ENCODE results near the gene RPRD1B. TPM values are rescaled to one million over a fixed set of nuclear protein-coding genes. Genes with fewer than 3 reads are reported as not detected.
A peak's percentile ranks its signal among the peaks of the same experiment; 100 is the strongest.

RPRD1B gene
- total and polyA plus RNA-seq, 2 of the 13 experiments (the other 11 are each of a cell fraction or from before 2014, with no cell fraction given) = 31.1 to 41.5 TPM

DNA sequence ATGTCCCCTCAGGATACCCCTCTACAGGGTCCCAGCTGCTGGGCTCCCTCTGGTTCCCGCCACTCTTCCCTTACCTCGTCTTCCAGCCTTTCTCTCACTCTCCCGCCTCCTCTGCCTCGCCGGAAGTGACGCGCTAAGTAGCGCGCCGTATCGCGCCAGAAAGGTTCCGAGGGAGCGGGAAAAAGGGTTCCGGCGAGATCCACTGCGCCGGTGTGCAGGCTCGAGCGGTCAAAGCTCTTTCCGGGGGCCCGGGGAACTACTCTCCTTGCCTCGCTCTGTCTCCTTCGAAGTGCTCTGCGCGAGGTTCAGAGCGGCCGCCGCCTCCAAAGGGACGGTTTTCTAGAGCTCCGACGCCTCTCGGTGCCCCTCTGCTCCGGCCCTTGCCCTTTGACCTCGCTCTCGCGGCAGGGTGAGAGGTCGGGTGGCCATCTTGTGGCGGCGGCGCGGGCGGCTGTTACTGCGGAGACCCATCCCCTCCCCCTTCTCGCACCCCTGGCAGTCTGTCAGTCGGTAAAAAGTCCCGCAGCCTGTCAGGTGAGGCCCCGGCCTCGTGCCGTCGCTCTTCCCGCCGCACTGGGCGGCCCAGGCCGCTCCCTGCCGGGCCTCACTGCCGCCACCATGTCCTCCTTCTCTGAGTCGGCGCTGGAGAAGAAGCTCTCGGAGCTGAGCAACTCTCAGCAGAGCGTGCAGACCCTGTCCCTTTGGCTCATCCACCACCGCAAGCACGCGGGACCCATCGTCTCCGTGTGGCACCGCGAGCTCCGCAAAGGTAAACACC, at the start of gene RPRD1B, which contains the start of gene TTI1 (continued):
- TF ChIP-seq, protein P1, sequence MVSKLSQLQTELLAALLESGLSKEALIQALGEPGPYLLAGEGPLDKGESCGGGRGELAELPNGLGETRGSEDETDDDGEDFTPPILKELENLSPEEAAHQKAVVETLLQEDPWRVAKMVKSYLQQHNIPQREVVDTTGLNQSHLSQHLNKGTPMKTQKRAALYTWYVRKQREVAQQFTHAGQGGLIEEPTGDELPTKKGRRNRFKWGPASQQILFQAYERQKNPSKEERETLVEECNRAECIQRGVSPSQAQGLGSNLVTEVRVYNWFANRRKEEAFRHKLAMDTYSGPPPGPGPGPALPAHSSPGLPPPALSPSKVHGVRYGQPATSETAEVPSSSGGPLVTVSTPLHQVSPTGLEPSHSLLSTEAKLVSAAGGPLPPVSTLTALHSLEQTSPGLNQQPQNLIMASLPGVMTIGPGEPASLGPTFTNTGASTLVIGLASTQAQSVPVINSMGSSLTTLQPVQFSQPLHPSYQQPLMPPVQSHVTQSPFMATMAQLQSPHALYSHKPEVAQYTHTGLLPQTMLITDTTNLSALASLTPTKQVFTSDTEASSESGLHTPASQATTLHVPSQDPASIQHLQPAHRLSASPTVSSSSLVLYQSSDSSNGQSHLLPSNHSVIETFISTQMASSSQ (IDR thresholded peaks at IDR 0.05; ENCODE audit: low read depth) = peak; percentile 38; the same call in 1 of the 2 replicates
- TF ChIP-seq, protein P1 (CRISPR knock-in tag; IDR thresholded peaks at IDR 0.05; ENCODE audit: borderline replicate concordance) = peak; percentile 88
- TF ChIP-seq HNF4G (IDR thresholded peaks at IDR 0.05; ENCODE audit: borderline replicate concordance, low read depth, low read length) = peak; percentile 54
- peak; percentile 90 for TF ChIP-seq HNF4G (CRISPR knock-in tag; IDR thresholded peaks at IDR 0.05; ENCODE audit: borderline replicate concordance, low read depth)
- TF ChIP-seq RBM22 (optimal IDR thresholded peaks at IDR 0.05; ENCODE audit: low read length) = peak; percentile 48
- peak; percentile 17; the same call in 1 of the 2 replicates for TF ChIP-seq ZFP36L2 (CRISPR knock-in tag; IDR thresholded peaks at IDR 0.05)
- TF ChIP-seq, protein P2, sequence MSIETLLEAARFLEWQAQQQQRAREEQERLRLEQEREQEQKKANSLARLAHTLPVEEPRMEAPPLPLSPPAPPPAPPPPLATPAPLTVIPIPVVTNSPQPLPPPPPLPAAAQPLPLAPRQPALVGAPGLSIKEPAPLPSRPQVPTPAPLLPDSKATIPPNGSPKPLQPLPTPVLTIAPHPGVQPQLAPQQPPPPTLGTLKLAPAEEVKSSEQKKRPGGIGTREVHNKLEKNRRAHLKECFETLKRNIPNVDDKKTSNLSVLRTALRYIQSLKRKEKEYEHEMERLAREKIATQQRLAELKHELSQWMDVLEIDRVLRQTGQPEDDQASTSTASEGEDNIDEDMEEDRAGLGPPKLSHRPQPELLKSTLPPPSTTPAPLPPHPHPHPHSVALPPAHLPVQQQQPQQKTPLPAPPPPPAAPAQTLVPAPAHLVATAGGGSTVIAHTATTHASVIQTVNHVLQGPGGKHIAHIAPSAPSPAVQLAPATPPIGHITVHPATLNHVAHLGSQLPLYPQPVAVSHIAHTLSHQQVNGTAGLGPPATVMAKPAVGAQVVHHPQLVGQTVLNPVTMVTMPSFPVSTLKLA (IDR thresholded peaks at IDR 0.05) = no peak; the same call in 1 of the 2 replicates
- TF ChIP-seq, protein P3, sequence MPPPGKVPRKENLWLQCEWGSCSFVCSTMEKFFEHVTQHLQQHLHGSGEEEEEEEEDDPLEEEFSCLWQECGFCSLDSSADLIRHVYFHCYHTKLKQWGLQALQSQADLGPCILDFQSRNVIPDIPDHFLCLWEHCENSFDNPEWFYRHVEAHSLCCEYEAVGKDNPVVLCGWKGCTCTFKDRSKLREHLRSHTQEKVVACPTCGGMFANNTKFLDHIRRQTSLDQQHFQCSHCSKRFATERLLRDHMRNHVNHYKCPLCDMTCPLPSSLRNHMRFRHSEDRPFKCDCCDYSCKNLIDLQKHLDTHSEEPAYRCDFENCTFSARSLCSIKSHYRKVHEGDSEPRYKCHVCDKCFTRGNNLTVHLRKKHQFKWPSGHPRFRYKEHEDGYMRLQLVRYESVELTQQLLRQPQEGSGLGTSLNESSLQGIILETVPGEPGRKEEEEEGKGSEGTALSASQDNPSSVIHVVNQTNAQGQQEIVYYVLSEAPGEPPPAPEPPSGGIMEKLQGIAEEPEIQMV (CRISPR knock-in tag; IDR thresholded peaks at IDR 0.05; ENCODE audit: low read depth) = peak; percentile 69
- peak; percentile 87 for TF ChIP-seq ZBTB20 (CRISPR knock-in tag; IDR thresholded peaks at IDR 0.05; ENCODE audit: borderline replicate concordance, low read depth)
- TF ChIP-seq, protein P4, sequence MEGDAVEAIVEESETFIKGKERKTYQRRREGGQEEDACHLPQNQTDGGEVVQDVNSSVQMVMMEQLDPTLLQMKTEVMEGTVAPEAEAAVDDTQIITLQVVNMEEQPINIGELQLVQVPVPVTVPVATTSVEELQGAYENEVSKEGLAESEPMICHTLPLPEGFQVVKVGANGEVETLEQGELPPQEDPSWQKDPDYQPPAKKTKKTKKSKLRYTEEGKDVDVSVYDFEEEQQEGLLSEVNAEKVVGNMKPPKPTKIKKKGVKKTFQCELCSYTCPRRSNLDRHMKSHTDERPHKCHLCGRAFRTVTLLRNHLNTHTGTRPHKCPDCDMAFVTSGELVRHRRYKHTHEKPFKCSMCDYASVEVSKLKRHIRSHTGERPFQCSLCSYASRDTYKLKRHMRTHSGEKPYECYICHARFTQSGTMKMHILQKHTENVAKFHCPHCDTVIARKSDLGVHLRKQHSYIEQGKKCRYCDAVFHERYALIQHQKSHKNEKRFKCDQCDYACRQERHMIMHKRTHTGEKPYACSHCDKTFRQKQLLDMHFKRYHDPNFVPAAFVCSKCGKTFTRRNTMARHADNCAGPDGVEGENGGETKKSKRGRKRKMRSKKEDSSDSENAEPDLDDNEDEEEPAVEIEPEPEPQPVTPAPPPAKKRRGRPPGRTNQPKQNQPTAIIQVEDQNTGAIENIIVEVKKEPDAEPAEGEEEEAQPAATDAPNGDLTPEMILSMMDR (CRISPR knock-in tag; IDR thresholded peaks at IDR 0.05) = peak; percentile 43
- TF ChIP-seq ADNP (CRISPR knock-in tag; IDR thresholded peaks at IDR 0.05) = no peak
- TF ChIP-seq SETDB1 (CRISPR knock-in tag; IDR thresholded peaks at IDR 0.05; ENCODE audit: borderline replicate concordance) = no peak
- 0 out of 2 replicates have a peak, but pooled peaks have one; percentile 69 for TF ChIP-seq ZNF773 (CRISPR knock-in tag; IDR thresholded peaks at IDR 0.05; ENCODE audit: borderline replicate concordance)
- no peak for TF ChIP-seq CEBPB (IDR thresholded peaks at IDR 0.05; ENCODE audit: borderline replicate concordance, low read depth, low read length)
- TF ChIP-seq MAZ (IDR thresholded peaks at IDR 0.05; ENCODE audit: borderline replicate concordance, low read depth, low read length) = peak; percentile 73; the same call in 1 of the 2 replicates
- peak; percentile 95 for TF ChIP-seq MAZ (CRISPR knock-in tag; IDR thresholded peaks at IDR 0.05; ENCODE audit: low read depth)
- TF ChIP-seq, protein P5, sequence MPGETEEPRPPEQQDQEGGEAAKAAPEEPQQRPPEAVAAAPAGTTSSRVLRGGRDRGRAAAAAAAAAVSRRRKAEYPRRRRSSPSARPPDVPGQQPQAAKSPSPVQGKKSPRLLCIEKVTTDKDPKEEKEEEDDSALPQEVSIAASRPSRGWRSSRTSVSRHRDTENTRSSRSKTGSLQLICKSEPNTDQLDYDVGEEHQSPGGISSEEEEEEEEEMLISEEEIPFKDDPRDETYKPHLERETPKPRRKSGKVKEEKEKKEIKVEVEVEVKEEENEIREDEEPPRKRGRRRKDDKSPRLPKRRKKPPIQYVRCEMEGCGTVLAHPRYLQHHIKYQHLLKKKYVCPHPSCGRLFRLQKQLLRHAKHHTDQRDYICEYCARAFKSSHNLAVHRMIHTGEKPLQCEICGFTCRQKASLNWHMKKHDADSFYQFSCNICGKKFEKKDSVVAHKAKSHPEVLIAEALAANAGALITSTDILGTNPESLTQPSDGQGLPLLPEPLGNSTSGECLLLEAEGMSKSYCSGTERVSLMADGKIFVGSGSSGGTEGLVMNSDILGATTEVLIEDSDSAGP (CRISPR knock-in tag; IDR thresholded peaks at IDR 0.05; ENCODE audit: borderline replicate concordance) = peak; percentile 95
